HEK293 (cell line): Measurements from ENCODE around the gene HEG1.

Experiments used
- CTCF ChIA-PET: fragments of 350-600 bp; formaldehyde crosslinking; extraction: SDS; loops from one replicate; lab custom pipeline; 2021; ENCODE audit warnings: antibody characterized with exemption; lab: Yijun Ruan, JAX
- POLR2A ChIA-PET: fragments of 300-600 bp; formaldehyde crosslinking; extraction: SDS; loops from one replicate; lab custom pipeline; 2020; ENCODE audit warnings: antibody characterized with exemption, inconsistent platforms; lab: Yijun Ruan, JAX
- H3K27ac ChIP-seq: fragments of 200-500 bp; sonication (Bioruptor generic); 2 replicates; pipeline ENCODE4 v1.5.1; 2014; ENCODE audit warnings: low read depth, low read length, control low read depth, inconsistent platforms; ENCODE audit errors: extremely low read depth
- H3K36me3 ChIP-seq, 2 experiments: fragments of 200-500 bp in 1 of 2; sonication (Bioruptor generic) in 1 of 2; 1 replicate in 1 of 2; 2 replicates in 1 of 2; pipeline ENCODE4 v1.5.1; 2014 to 2017; ENCODE audit warnings: inconsistent platforms in 2 of 2, low read length in 2 of 2; ENCODE audit not compliant: control insufficient read depth in 2 of 2, insufficient read depth in 1 of 2
- H3K4me1 ChIP-seq: fragments of 200-500 bp; sonication (Bioruptor generic); 2 replicates; pipeline ENCODE4 v1.5.1; 2014; ENCODE audit warnings: mild to moderate bottlenecking, low read length, inconsistent platforms; ENCODE audit not compliant: control insufficient read depth, insufficient read depth
- H3K4me3 ChIP-seq: 2 replicates; pipeline ENCODE4 v1.5.1; 2011; ENCODE audit warnings: low read depth, mild to moderate bottlenecking, control low read depth, low read length, moderate library complexity
- H3K9me3 ChIP-seq: fragments of 200-500 bp; sonication (Bioruptor generic); 2 replicates; pipeline ENCODE4 v1.5.1; 2014; ENCODE audit warnings: low read depth, low read length, inconsistent platforms; ENCODE audit not compliant: control insufficient read depth, insufficient read depth
- HOXD13 ChIP-seq: sonication (generic); formaldehyde crosslinking; IDR thresholded peaks from 2 replicates; pipeline ENCODE4 v1.8.0; 2022; ENCODE audit warnings: missing genetic modification reagents, borderline replicate concordance
- KLF17 ChIP-seq: fragments of 450-650 bp; formaldehyde crosslinking; IDR thresholded peaks from 2 replicates; pipeline ENCODE4 v1.5.1; 2016; ENCODE audit warnings: missing biosample characterization, missing genetic modification characterization
- KLF8 ChIP-seq: fragments of 450-650 bp; formaldehyde crosslinking; IDR thresholded peaks from 2 replicates; pipeline ENCODE4 v1.5.1; 2016; ENCODE audit warnings: missing biosample characterization, missing genetic modification characterization
- OVOL3 ChIP-seq: fragments of 450-650 bp; formaldehyde crosslinking; IDR thresholded peaks from 2 replicates; pipeline ENCODE4 v1.5.1; 2016; ENCODE audit warnings: missing biosample characterization, missing genetic modification characterization
- PRDM10 ChIP-seq: fragments of 450-650 bp; formaldehyde crosslinking; IDR thresholded peaks from 2 replicates; pipeline ENCODE4 v1.5.1; 2016; ENCODE audit warnings: missing biosample characterization, missing genetic modification characterization
- SALL2 ChIP-seq: fragments of 450-650 bp; formaldehyde crosslinking; IDR thresholded peaks from 2 replicates; pipeline ENCODE4 v1.5.0; 2017; ENCODE audit warnings: missing biosample characterization, mild to moderate bottlenecking, missing genetic modification characterization, borderline replicate concordance
- SP2 ChIP-seq: fragments of 450-650 bp; formaldehyde crosslinking; IDR thresholded peaks from 2 replicates; pipeline ENCODE4 v1.5.1; 2016; ENCODE audit warnings: missing biosample characterization, missing genetic modification characterization
- YY2 ChIP-seq: fragments of 450-650 bp; formaldehyde crosslinking; IDR thresholded peaks from 2 replicates; pipeline ENCODE4 v1.5.1; 2016; ENCODE audit warnings: missing biosample characterization, missing genetic modification characterization
- ZEB2 ChIP-seq: fragments of 450-650 bp; formaldehyde crosslinking; IDR thresholded peaks from 2 replicates; pipeline ENCODE4 v1.5.1; 2016; ENCODE audit warnings: missing biosample characterization, missing genetic modification characterization
- ZFHX2 ChIP-seq: fragments of 450-650 bp; formaldehyde crosslinking; conservative IDR thresholded peaks from 2 replicates; pipeline ENCODE4 v1.5.1; 2016; ENCODE audit warnings: missing biosample characterization, missing genetic modification characterization
- ZNF121 ChIP-seq: fragments of 450-650 bp; formaldehyde crosslinking; IDR thresholded peaks from 2 replicates; pipeline ENCODE4 v1.5.1; 2016; ENCODE audit warnings: missing biosample characterization, missing genetic modification characterization
- ZNF155 ChIP-seq: fragments of 450-650 bp; formaldehyde crosslinking; IDR thresholded peaks from 2 replicates; pipeline ENCODE4 v1.5.1; 2016; ENCODE audit warnings: missing biosample characterization, missing genetic modification characterization
- ZNF16 ChIP-seq: fragments of 450-650 bp; formaldehyde crosslinking; IDR thresholded peaks from 2 replicates; pipeline ENCODE4 v1.5.1; 2016; ENCODE audit warnings: low read depth, missing biosample characterization, missing genetic modification characterization
- ZNF362 ChIP-seq: fragments of 450-650 bp; formaldehyde crosslinking; IDR thresholded peaks from 2 replicates; pipeline ENCODE4 v1.5.1; 2016; ENCODE audit warnings: missing biosample characterization, missing genetic modification characterization
- ZNF433 ChIP-seq: fragments of 450-650 bp; formaldehyde crosslinking; IDR thresholded peaks from 2 replicates; pipeline ENCODE4 v1.5.1; 2016; ENCODE audit warnings: missing biosample characterization, missing genetic modification characterization, low read depth
- ZNF513 ChIP-seq: fragments of 450-650 bp; IDR thresholded peaks from 2 replicates; pipeline ENCODE4 v1.5.1; 2018; ENCODE audit warnings: missing biosample characterization, missing genetic modification characterization
- ZNF544 ChIP-seq: fragments of 450-650 bp; formaldehyde crosslinking; IDR thresholded peaks from 2 replicates; pipeline ENCODE4 v1.5.0; 2017; ENCODE audit warnings: missing biosample characterization, missing genetic modification characterization
- ZNF837 ChIP-seq: fragments of 450-650 bp; formaldehyde crosslinking; IDR thresholded peaks from 2 replicates; pipeline ENCODE4 v1.5.1; 2016; ENCODE audit warnings: missing biosample characterization, missing genetic modification characterization
- ZSCAN30 ChIP-seq: fragments of 450-650 bp; IDR thresholded peaks from 2 replicates; pipeline ENCODE4 v1.5.1; 2018; ENCODE audit warnings: missing biosample characterization, mild to moderate bottlenecking, missing genetic modification characterization, moderate library complexity
- ZXDB ChIP-seq: fragments of 450-650 bp; formaldehyde crosslinking; IDR thresholded peaks from 2 replicates; pipeline ENCODE4 v1.5.1; 2016; ENCODE audit warnings: missing biosample characterization, missing genetic modification characterization

HEG1 gene

GRCh38 chr3:125024817-125025216 is 31.0 kb downstream of the HEG1 start:
- CTCF ChIA-PET: no interaction called here
- Histone ChIP-seq H3K9me3 (no peaks in the 10 kb centered on the region), H3K4me3 (no peak overlapping the region), H3K4me1 (no peaks in the 10 kb centered on the region), H3K27ac (no peak overlapping the region), H3K36me3 (peaks cover 0 to 59% of the 10 kb centered on the region in 2 experiments; a peak in 1 of 3 replicates)
- POLR2A ChIA-PET: no interaction called here
- TF ChIP-seq ZNF544 (tag by site-specific recombination): no peak
- TF ChIP-seq, all 188 proteins: peak for 0

- POLR2A ChIA-PET: no interaction called here
- no peak overlapping the region for H3K27ac ChIP-seq
- CTCF ChIA-PET: interaction anchor here (0.6 to 0.9 kb wide), 2 partner anchors 29 to 37 kb away, joined by 3 read pairs; no protein-coding TSS in a partner anchor
These were observed 31.8 kb downstream of the HEG1 start for GRCh38 chr3:125023833-125024555.

GRCh38 chr3:125022206-125022605 is 33.6 kb downstream of the HEG1 start:
- H3K9me3 ChIP-seq: no peaks in the 10 kb centered on the region
- CTCF ChIA-PET: interaction anchor here (0.6 kb wide), 1 partner anchor 87 kb away, joined by 3 read pairs; no protein-coding TSS in a partner anchor
- no peaks in the 10 kb centered on the region for H3K4me1 ChIP-seq
- POLR2A ChIA-PET: no interaction called here
- H3K36me3 ChIP-seq: peaks cover 3 to 59% of the 10 kb centered on the region in 2 experiments; a peak in 2 of 3 replicates
- H3K4me3 ChIP-seq: no peak overlapping the region
- no peak overlapping the region for H3K27ac ChIP-seq
- TF ChIP-seq ZSCAN30: no peak
- no peak for TF ChIP-seq ZNF16 (tag by site-specific recombination)
- TF ChIP-seq SP2 (tag by site-specific recombination): no peak
- TF ChIP-seq ZEB2 (tag by site-specific recombination): no peak
- TF ChIP-seq ZXDB (tag by site-specific recombination): no peak
- TF ChIP-seq SALL2: no peak
- no peak for TF ChIP-seq ZNF513 (tag by site-specific recombination)
- no peak for TF ChIP-seq OVOL3 (tag by site-specific recombination)
- no peak for TF ChIP-seq ZNF155 (tag by site-specific recombination)
- no peak for TF ChIP-seq ZNF433
- no peak for TF ChIP-seq KLF17 (tag by site-specific recombination)
- no peak for TF ChIP-seq HOXD13 (CRISPR knock-in tag)
- no peak for TF ChIP-seq ZFHX2
- TF ChIP-seq KLF8 (tag by site-specific recombination): no peak
- no peak for TF ChIP-seq ZNF121

More at GRCh38 chr3:125023833-125024555, 31.8 kb downstream of the HEG1 start:
- H3K36me3 ChIP-seq: peaks cover under 1 to 63% of the 10 kb centered on the region in 2 experiments; a peak in 2 of 3 replicates
- TF ChIP-seq ZNF837 (no peak), YY2 (tag by site-specific recombination) (no peak), ZNF362 (no peak), PRDM10 (no peak)
- TF ChIP-seq, all 188 proteins: peak for 0
- Histone ChIP-seq H3K9me3 (no peaks in the 10 kb centered on the region), H3K4me3 (no peak overlapping the region), H3K4me1 (no peaks in the 10 kb centered on the region)
